HG03280 (cell line): ENCODE results near the gene SYT2.
"Not testable (repeated sequence)": the region's sequence is repeated elsewhere in the genome, so short reads cannot be mapped to it uniquely, and the experiment has no call there.

ENCODE experiments used
- ATAC-seq: cut with Tn5 transposase; IDR thresholded peaks from one replicate; pipeline ENCODE4 v1.9.1; 2021; ENCODE audit warnings: mild to moderate bottlenecking, moderate library complexity; ENCODE audit not compliant: unreplicated experiment

The SYT2 gene

GRCh38 chr1:202599669-202600431 is 110.4 kb downstream of the SYT2 start:
- ATAC-seq: no peak

DNA sequence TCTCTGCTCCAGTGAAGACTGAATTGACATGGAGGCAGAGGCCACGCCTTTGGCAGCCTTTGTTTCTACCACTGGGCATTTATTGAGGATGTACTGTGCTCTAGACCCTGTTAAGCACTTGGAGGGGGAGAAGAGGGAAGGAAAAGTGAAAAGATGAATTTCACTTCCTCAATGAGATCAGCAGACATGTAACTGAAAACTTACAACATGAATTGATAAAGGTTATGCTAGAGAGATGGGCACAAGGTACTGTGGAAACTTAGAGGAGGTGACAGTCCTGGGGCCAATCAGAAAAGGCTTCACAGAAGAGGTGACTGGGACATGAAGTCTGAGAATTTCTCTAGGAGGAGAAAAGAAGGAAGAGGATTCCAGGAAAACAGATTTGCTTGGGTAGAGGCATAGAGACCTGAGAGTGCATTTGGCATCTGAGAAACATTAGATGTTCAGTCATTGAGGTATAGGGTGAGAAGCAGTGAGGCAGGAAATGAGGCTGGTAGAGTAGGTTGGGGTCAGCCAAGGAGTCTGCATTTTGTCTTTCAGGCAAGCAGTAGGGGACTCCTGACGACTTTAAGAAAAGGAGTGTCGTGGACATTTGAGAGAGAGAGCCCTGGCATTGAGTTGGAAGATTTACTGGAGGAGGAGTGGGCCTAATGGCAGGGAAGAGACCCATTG is 113.0 kb downstream of the SYT2 start:
- ATAC-seq: no peak

DNA sequence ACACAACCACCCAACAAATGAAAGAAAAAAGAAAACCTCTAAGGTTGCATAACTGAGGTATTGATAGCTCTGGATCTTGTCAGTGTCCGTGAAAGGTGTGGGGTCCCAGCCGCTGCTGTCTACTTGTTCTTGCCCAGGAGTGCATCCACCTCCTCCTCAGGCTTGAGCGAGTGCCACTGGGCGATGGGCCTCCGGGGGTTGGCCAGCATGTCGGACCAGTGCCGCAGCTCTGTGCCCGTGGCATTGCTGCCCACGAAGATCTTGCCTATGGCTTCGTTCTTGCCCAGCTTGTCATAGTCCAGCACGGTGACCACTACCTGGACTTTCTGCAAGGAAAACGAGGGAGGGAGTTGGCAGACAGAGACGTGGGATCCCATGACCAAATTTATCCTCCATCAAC is 113.6 kb downstream of the SYT2 start:
- ATAC-seq: no peak

DNA sequence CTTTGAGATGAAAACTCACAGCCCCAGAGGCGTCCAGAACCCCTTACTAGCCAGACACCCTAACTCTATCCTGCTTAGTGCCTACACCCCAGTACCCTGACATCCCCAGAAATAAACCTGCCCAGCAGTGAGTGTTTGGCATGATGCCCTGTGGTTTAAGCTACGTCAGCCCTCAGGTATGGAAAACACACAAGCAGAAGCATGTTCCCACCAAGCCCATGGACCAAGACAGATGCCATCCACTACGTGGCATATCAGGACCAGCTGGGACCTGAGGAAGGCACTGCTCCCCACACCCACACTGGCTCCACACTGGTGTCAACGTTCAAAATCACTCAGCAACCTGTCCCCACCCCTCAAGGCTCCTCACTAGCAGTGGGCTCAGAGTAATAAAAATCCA is 116.4 kb downstream of the SYT2 start:
- no peak for ATAC-seq

- no peak for ATAC-seq
Measured at GRCh38 chr1:202592146-202592545, 118.1 kb downstream of the SYT2 start.

DNA sequence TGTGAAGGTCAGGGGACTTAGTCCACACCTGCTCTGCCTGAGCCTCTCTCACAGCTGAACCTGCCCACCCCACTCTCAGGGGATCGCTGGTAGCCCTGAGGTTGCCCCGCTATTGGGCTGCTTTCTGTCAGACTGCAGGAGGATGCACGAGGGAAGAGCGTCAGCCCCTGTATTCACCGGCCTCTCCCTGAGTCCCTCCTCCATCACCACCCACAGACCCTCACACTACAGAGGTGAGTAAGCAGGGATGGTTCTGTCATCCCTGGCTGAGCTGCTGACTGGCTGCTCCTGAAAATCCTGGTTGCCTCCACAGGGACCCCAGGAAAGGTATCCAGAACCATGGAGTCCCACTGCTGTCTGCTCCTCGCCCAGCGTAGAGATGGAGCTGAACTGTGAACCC is 118.7 kb downstream of the SYT2 start:
- no peak for ATAC-seq

DNA sequence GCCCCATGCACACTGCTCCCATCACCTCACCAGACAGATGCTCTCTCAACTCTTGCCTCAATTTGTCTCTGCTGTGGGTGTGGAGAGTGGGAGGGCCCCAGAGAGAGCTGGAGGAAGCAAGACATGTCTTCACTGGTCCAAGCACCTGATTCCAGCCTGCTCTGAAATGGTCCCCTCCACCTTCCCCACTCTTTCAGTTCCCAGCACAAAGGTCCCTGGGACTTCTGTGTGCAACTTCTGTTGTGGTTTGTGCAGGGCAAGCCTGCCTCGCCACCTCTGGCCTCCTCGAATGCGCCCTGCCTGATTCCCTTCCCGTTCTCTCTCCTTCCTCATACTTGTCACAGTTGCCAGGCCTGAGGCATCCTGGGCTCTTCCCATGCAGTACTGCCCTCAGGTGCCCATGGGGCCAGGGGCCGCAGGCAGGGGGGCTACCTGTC is 119.3 kb downstream of the SYT2 start:
- ATAC-seq: no peak

DNA sequence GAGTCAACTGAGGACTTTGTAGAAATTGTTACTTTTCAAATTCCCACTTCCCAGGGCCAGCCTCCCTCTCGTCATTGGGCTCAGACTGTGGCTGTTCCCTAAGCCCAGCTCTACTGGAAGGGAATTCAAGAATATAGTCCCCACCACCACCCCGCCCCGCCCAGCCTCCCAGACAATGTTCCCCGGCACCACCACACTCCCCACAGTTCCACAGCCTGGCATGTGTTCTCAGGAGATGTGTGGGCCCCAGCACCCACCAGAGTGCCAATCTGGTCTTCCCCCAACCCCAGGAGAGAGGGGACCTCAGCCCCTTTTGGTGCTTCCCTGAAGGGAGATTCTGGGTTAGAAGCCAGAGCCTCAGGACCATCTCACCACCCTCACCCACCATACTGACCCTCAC is 120.1 kb downstream of the SYT2 start:
- no peak for ATAC-seq

DNA sequence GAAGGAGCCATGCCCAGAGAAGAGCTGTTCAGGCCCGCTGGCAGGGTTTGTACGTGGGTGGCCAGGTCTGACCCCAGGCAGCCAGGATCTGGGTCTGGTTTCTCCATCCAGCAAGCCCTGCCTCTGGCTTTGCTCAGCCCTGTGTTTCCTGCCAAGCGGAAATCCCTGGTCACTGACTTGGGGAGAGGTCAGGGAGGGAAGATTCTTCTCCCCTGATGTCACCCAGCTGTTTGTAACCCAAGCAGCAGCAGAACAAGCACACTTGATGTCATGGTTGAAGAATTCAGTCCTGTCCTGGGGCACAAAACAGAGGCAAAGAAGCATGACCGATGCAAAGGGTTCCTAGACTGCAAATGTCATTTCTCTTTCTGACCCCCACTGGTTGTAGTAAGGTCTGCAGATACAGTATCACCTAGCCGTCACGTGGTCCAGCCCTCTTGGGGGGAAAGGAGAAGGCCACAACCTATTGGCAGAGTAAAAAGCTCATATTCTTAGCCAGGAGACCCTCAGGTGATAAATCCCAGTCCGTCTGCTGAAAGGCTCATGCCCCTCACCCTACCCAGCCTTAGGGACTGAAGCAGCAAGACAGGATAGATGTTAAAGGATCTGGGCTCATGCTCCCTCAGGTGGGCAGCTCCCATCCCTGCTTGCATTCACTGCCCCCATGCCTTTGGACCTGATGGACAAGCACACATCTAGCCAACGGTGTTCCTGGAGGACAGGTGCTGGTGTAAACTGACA is 120.9 kb downstream of the SYT2 start:
- no peak for ATAC-seq

GRCh38 chr1:202588503-202589189 is 121.6 kb downstream of the SYT2 start:
- ATAC-seq: no peak

- no peak for ATAC-seq
Measured at GRCh38 chr1:202587859-202588485, 122.3 kb downstream of the SYT2 start.

DNA sequence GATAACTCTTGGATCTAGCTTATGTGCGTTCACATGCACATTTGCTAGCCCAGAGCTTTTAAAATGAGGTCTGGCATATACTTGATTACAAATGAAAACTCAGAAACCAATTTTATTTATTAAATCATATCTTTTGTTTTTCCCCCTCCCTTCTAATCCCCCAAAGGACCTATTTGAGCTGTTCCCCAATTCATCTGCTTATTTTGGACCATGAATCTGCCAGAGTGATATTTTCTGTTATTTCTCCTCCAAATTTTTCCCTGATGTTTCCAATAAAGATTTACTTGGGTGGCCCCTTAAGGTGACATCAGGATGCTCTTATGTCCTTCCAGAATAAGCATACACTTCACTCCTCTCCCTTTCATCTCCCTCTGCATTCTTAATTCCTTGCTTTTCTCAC is 123.4 kb downstream of the SYT2 start:
- ATAC-seq: no peak

GRCh38 chr1:202586018-202586821 is 124.0 kb downstream of the SYT2 start:
- ATAC-seq: no peak

DNA sequence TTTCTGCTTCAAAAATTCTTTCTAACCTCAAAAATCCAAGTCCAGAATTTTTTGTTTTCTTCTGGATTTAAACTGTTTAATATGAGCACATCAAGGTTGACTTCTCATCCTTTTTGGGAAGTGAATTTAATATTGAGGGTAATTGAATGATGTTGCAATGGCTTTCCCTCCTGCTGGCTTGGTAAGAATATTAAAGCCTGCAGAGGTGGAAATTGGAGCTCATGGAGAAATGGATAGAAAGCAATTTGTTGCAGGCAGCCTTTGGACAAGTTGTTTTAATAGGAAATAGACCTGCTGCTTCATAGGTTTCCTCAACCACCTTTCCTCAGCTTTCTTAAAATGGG is 124.7 kb downstream of the SYT2 start:
- ATAC-seq: no peak

- ATAC-seq: no peak
Measured at GRCh38 chr1:202584707-202585589, 125.3 kb downstream of the SYT2 start.

DNA sequence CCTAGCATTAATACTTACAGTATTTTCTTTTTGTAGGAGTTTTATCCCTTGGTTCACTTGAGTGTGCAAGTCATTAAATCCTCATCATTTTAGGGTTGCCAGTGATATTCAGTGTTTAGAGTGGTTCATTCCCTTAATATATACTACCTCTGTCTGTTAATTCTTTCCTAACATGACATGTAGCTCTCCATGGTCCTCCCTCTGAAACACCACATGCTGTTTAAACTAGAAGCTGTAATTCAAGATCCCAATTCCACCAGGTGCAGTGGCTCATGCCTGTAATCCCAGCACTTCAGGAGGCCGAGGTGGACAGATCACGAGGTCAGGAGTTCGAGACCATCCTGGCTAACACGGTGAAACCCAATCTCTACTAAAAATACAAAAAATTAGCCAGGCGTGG is 127.9 kb downstream of the SYT2 start:
- not testable (repeated sequence) for ATAC-seq

DNA sequence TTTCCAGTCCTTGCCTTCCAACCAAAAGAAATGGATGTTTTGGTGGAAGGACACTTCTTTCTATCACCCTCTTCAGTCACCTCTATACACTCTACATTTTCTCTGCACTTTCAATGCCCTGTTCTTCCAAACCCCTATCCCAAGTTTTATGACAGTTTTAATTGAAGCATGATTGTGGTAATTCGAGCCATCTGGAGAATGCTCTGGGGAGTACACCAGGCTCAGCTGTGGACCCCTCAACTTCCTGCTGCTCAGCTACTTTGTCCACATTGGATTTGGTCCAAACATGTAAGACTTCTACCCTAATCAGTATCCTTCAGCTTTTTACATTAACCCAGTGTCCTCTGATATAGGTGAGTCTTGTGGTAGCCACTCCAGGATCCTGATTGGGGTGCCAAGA is 129.6 kb downstream of the SYT2 start:
- no peak for ATAC-seq

GRCh38 chr1:202579806-202580205 is 130.4 kb downstream of the SYT2 start:
- ATAC-seq: no peak

DNA sequence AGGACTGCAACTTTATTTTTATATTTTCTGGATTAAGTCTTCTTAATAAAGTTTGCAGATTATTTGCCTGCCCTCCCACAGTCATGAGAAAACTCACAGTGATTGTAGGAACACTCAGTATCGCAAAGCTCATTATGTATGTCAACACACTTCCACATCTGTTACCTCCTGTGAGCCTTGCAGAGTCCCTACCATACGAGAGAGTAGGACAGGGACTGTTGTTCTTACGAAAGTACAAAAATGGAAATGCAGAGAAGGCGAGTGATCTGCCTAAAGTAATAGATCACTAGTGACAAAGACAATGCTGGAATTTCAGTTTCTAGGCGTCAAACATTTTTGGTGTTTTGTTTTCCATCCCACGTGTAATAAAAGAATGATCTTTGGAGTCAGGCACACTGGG is 131.7 kb downstream of the SYT2 start:
- ATAC-seq: no peak
